ENCODE measurements around the gene CDCA7L.

Gene CDCA7L

GRCh38 chr7:21945454-21946221 lies at the start of gene CDCA7L:
Gene CDCA7L (minus strand): TSS chr7:21945899. CDS start chr7:21945804, 95 bp downstream.
- no peak for DNase-seq

GRCh38 chr7:21986096-21986495 lies 40.4 kb upstream of the CDCA7L start:
- DNase-seq, result no peak

GRCh38 chr7:21984042-21984441 lies 38.3 kb upstream of the CDCA7L start:
- no peak for DNase-seq

- no peak for DNase-seq
These were observed 37.4 kb upstream of the CDCA7L start for GRCh38 chr7:21983056-21983455.

- DNase-seq, result no peak
These were observed 35.8 kb upstream of the CDCA7L start for GRCh38 chr7:21981524-21981923.

- no peak for DNase-seq
These were observed 35.3 kb upstream of the CDCA7L start for GRCh38 chr7:21980926-21981500.

- DNase-seq, result no peak
These were observed 26.7 kb upstream of the CDCA7L start for GRCh38 chr7:21972397-21972784.

GRCh38 chr7:21971780-21972396 lies 26.2 kb upstream of the CDCA7L start:
- no peak for DNase-seq

GRCh38 chr7:21969822-21970221 lies 24.1 kb upstream of the CDCA7L start:
- DNase-seq, result no peak

- no peak for DNase-seq
These were observed 21.9 kb upstream of the CDCA7L start for GRCh38 chr7:21967598-21968003.

GRCh38 chr7:21966271-21966670 lies 20.6 kb upstream of the CDCA7L start:
- no peak for DNase-seq

- DNase-seq, result no peak
These were observed 19.6 kb upstream of the CDCA7L start for GRCh38 chr7:21965291-21965690.

- DNase-seq, result no peak
These were observed 17.0 kb upstream of the CDCA7L start for GRCh38 chr7:21962677-21963076.

GRCh38 chr7:21960922-21961321 lies 15.2 kb upstream of the CDCA7L start:
- DNase-seq, result no peak

GRCh38 chr7:21959387-21959776 lies 13.7 kb upstream of the CDCA7L start:
- DNase-seq, result no peak

GRCh38 chr7:21953781-21954180 lies 8.1 kb upstream of the CDCA7L start:
- no peak for DNase-seq

- no peak for DNase-seq
These were observed 3.3 kb upstream of the CDCA7L start for GRCh38 chr7:21948887-21949540.

GRCh38 chr7:21948364-21948763 lies 2.7 kb upstream of the CDCA7L start:
- DNase-seq, result no peak

GRCh38 chr7:21947946-21948345 lies 2.2 kb upstream of the CDCA7L start:
- DNase-seq, result no peak

- no peak for DNase-seq
These were observed 1.4 kb upstream of the CDCA7L start for GRCh38 chr7:21947056-21947455.

GRCh38 chr7:21946222-21946709 lies 567 bp upstream of the CDCA7L start:
- no peak for DNase-seq

GRCh38 chr7:21944616-21945453 lies 864 bp downstream of the CDCA7L start:
- DNase-seq, result no peak

GRCh38 chr7:21943436-21943835 lies 2.3 kb downstream of the CDCA7L start:
- no peak for DNase-seq

All from cortex of kidney (tissue), 1 donor.